Transverse colon (tissue), 3 donors: ENCODE measurements around the gene USP5.

ENCODE experiments used
- POLR2A ChIP-seq: fragments of 450-650 bp; IDR thresholded peaks from one replicate; pipeline ENCODE4 v1.6.1; 2016; ENCODE audit warnings: antibody characterized with exemption, mild to moderate bottlenecking, moderate library complexity
- TF ChIP-seq, protein P1 (sequence below), 5 experiments: fragments of 200-600 bp in 3 of 5; fragments of 450-650 bp in 2 of 5; sonication (generic) in 3 of 5; IDR thresholded peaks; 1 replicate in 2 of 5; 2 replicates in 3 of 5; pipeline ENCODE4 v1.5.1; 2016 to 2017; ENCODE audit warnings: antibody characterized with exemption in 5 of 5, inconsistent platforms in 3 of 5, mild to moderate bottlenecking in 2 of 5, moderate library complexity in 1 of 5

DNA sequence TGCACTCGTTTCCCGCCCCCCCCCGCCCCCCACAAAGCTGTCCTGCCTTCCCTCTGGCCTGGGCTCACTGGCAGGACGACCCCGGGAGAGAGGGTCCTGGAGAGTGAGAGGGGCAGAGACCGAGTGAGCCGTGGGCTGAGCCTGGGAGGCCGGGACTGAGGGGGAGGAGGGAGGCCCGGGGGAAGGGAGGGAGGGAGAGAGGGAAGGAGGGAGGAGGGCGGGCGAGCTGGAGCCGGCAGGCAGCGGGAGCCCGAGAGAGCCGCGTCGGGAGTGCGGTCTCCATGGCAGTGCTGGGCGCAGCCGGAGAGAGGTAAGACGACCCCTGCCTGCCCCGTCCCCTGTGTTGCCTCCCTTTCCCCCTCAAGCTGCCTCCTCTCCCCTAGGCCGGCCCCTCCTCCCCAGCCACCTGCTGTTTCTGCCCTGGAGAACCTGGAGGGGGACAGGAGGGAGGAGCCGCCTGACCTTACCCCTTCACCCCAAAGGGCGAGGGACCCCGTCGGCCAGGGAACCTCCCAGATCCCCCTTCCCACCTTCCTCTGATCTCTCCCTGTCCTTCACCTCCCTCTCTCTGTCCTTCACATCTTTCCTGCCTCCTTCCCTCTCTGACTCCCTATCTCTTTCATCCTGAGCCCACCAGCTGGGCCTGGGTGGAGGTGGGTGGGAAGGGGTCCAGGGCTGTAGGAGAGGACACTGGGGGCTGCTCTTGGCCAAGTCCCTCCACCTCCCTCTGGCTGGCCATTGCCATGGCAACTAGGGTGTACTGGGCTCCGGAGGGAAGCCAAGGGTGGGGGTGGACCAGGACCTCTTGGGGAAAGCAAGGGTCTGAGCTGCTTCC, 30.1 kb upstream of the USP5 start, which contains the start of gene GPR162:
- TF ChIP-seq, protein P1, sequence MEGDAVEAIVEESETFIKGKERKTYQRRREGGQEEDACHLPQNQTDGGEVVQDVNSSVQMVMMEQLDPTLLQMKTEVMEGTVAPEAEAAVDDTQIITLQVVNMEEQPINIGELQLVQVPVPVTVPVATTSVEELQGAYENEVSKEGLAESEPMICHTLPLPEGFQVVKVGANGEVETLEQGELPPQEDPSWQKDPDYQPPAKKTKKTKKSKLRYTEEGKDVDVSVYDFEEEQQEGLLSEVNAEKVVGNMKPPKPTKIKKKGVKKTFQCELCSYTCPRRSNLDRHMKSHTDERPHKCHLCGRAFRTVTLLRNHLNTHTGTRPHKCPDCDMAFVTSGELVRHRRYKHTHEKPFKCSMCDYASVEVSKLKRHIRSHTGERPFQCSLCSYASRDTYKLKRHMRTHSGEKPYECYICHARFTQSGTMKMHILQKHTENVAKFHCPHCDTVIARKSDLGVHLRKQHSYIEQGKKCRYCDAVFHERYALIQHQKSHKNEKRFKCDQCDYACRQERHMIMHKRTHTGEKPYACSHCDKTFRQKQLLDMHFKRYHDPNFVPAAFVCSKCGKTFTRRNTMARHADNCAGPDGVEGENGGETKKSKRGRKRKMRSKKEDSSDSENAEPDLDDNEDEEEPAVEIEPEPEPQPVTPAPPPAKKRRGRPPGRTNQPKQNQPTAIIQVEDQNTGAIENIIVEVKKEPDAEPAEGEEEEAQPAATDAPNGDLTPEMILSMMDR (IDR thresholded peaks at IDR 0.05): no peak
- no peak for TF ChIP-seq POLR2A
